Smooth muscle cell (in vitro differentiated cells): ENCODE data around the gene PBX1. TPM values are rescaled to one million over a fixed set of nuclear protein-coding genes. Genes with fewer than 3 reads are reported as not detected.

Experiments used
- DNase-seq: peaks from one replicate; lab custom pipeline; 2025; ENCODE audit not compliant: unreplicated experiment; lab: John Stamatoyannopoulos, UW
- H2AFZ ChIP-seq: fragments of 200-600 bp; sonication (generic); 2 replicates; pipeline ENCODE4 v1.6.0; 2016; ENCODE audit warnings: antibody characterized with exemption, low read depth, mild to moderate bottlenecking
- H3F3A ChIP-seq: fragments of 200-600 bp; sonication (generic); 2 replicates; pipeline ENCODE4 v1.6.0; 2017; ENCODE audit warnings: antibody characterized with exemption, low read depth
- H3K27ac ChIP-seq: fragments of 200-600 bp; sonication (generic); 2 replicates; pipeline ENCODE4 v1.5.1; 2016; ENCODE audit warnings: low read depth, mild to moderate bottlenecking
- H3K27me3 ChIP-seq: fragments of 200-600 bp; sonication (generic); 2 replicates; pipeline ENCODE4 v1.6.1; 2016; ENCODE audit warnings: low read depth, mild to moderate bottlenecking
- H3K36me3 ChIP-seq: fragments of 200-600 bp; sonication (generic); 2 replicates; pipeline ENCODE4 v1.5.1; 2016; ENCODE audit warnings: low read depth
- H3K4me1 ChIP-seq: fragments of 200-600 bp; sonication (generic); 2 replicates; pipeline ENCODE4 v1.5.1; 2016; ENCODE audit warnings: low read depth
- H3K4me2 ChIP-seq: fragments of 200-600 bp; sonication (generic); 2 replicates; pipeline ENCODE4 v1.6.0; 2016; ENCODE audit warnings: mild to moderate bottlenecking
- H3K4me3 ChIP-seq: fragments of 200-600 bp; sonication (generic); 2 replicates; pipeline ENCODE4 v1.5.1; 2016; ENCODE audit warnings: mild to moderate bottlenecking
- H3K79me2 ChIP-seq: fragments of 200-600 bp; sonication (generic); 2 replicates; pipeline ENCODE4 v1.6.0; 2016; ENCODE audit warnings: low read depth, mild to moderate bottlenecking
- H3K9ac ChIP-seq: fragments of 200-600 bp; sonication (generic); 2 replicates; pipeline ENCODE4 v1.6.0; 2016; ENCODE audit warnings: low read depth
- H3K9me3 ChIP-seq: fragments of 200-600 bp; sonication (generic); replicated peaks from 2 replicates; pipeline ENCODE4 v1.5.1; 2016; ENCODE audit warnings: low read depth
- H4K20me1 ChIP-seq: fragments of 200-600 bp; sonication (generic); 2 replicates; pipeline ENCODE4 v1.6.0; 2016; ENCODE audit warnings: low read depth
- WGBS: methylation state at CpG from one replicate; pipeline ENCODE4 v1.1.7; 2016; ENCODE audit warnings: low lambda C conversion rate; 5-methylcytosine and 5-hydroxymethylcytosine counted together
- polyA plus RNA-seq: library from polyadenylated mRNA; unstranded; fragments of >200 nt; fragmentation: Nextera tagmentation; extraction: Ambion mirVana; gene quantifications from 2 replicates; pipeline ENCODE4 v1.2.1, GENCODE V29; 2016
- total RNA-seq: library from RNA; depleted of rRNA; stranded (reverse); fragments of >200 nt; gene quantifications from 2 replicates; pipeline ENCODE4 v1.2.3, GENCODE V29; 2014
- TF ChIP-seq, protein P1 (sequence below): fragments of 200-600 bp; sonication (generic); IDR thresholded peaks from 2 replicates; pipeline ENCODE4 v1.5.1; 2017; ENCODE audit warnings: borderline replicate concordance, mild to moderate bottlenecking, antibody characterized with exemption; ENCODE audit not compliant: insufficient read depth, poor library complexity, severe bottlenecking

PBX1 gene
- total and polyA plus RNA-seq, 2 experiments from 2014 or later: 8.1 to 70.8 TPM

DNA sequence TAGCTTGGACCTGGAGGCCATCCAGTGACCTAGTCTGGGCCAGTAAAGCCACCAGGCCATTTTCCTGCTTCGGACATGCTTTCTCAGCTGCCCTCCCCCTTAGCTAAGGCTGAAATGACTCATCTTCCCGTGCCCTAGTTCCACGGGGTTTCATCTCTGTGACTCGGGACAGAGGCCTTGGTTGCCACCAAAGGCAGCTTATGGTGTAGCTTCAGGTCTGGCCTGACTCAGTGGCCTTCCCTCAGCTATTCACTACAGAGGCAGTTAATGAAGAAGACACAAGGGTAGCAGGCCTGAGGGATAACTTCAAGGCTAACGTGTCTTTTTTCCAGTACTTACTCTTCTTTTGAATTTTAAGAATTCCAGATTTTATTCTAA is 82.4 kb downstream of the PBX1 start:
- H2AFZ ChIP-seq: no peak overlapping the region

DNA sequence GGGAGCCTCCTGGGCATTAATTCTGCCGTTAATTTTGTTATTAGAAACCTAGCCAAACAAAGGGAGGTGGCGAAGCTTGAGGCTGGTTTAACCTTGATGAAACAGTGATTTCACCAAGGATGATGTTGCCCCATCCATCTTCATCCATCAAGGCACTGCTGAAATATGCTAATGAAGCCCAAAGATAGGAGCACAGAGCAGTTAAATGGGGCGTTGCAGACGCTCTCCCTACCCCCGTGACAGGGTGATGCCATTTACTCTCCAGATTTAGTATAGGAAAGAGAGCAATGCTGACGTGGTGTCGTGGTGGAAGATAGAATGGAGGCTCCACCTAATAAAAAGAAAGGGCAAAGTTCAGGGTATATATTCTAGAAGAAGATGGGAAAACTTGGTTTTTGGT is 84.0 kb downstream of the PBX1 start:
- Histone ChIP-seq H3K27me3 (no peaks in the 10 kb centered on the region), H3K27ac (no peak overlapping the region), H3K4me2 (no peak overlapping the region), H3K4me1 (peaks cover 32% of the 10 kb centered on the region), H4K20me1 (peaks cover 11% of the 10 kb centered on the region), H3K9ac (no peak overlapping the region), H3K9me3 (no peaks in the 10 kb centered on the region), H2AFZ (no peak overlapping the region), H3K4me3 (no peak overlapping the region), H3K79me2 (peaks cover 54% of the 10 kb centered on the region), H3F3A (peaks cover 13% of the 10 kb centered on the region), H3K36me3 (no peaks in the 10 kb centered on the region)
- no peak for DNase-seq
- WGBS: 87% methylated on average over 7 of the region's 7 CpGs
- TF ChIP-seq, protein P1, sequence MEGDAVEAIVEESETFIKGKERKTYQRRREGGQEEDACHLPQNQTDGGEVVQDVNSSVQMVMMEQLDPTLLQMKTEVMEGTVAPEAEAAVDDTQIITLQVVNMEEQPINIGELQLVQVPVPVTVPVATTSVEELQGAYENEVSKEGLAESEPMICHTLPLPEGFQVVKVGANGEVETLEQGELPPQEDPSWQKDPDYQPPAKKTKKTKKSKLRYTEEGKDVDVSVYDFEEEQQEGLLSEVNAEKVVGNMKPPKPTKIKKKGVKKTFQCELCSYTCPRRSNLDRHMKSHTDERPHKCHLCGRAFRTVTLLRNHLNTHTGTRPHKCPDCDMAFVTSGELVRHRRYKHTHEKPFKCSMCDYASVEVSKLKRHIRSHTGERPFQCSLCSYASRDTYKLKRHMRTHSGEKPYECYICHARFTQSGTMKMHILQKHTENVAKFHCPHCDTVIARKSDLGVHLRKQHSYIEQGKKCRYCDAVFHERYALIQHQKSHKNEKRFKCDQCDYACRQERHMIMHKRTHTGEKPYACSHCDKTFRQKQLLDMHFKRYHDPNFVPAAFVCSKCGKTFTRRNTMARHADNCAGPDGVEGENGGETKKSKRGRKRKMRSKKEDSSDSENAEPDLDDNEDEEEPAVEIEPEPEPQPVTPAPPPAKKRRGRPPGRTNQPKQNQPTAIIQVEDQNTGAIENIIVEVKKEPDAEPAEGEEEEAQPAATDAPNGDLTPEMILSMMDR: no peak

More for the DNA sequence above, 82.4 kb downstream of the PBX1 start:
- Histone ChIP-seq H3K79me2 (peaks cover 54% of the 10 kb centered on the region), H3K9me3 (no peaks in the 10 kb centered on the region), H3K36me3 (no peaks in the 10 kb centered on the region), H3K27ac (peak overlapping the region; percentile 76), H3K4me3 (no peak overlapping the region), H3K4me1 (peaks cover 36% of the 10 kb centered on the region), H3K9ac (peak overlapping the region; percentile 13), H3K27me3 (no peaks in the 10 kb centered on the region), H3F3A (peaks cover 13% of the 10 kb centered on the region), H3K4me2 (peak overlapping the region; percentile 40), H4K20me1 (peaks cover 11% of the 10 kb centered on the region)
- WGBS: 22% methylated on average over 5 of the region's 5 CpGs
- TF ChIP-seq, protein P1: no peak
- no peak for DNase-seq

- H3K4me3 ChIP-seq: no peak overlapping the region
- no peaks in the 10 kb centered on the region for H3K27me3 ChIP-seq
- H3F3A ChIP-seq: peaks cover 22% of the 10 kb centered on the region
- H3K4me1 ChIP-seq: peaks cover 40% of the 10 kb centered on the region
- TF ChIP-seq, protein P1: no peak
- 89% methylated on average over 3 of the region's 3 CpGs for WGBS
- peak overlapping the region; percentile 63 for H3K27ac ChIP-seq
- H3K9me3 ChIP-seq: no peaks in the 10 kb centered on the region
- peaks cover 7% of the 10 kb centered on the region for H4K20me1 ChIP-seq
- H3K79me2 ChIP-seq: peaks cover 43% of the 10 kb centered on the region
- DNase-seq: no peak
- no peak overlapping the region for H3K9ac ChIP-seq
- H3K36me3 ChIP-seq: no peaks in the 10 kb centered on the region
- H2AFZ ChIP-seq: no peak overlapping the region
- peak overlapping the region; percentile 38 for H3K4me2 ChIP-seq
Measured at GRCh38 chr1:164644268-164644667, 85.3 kb downstream of the PBX1 start.
